ENCODE results near the gene AKAIN1.

DNA sequence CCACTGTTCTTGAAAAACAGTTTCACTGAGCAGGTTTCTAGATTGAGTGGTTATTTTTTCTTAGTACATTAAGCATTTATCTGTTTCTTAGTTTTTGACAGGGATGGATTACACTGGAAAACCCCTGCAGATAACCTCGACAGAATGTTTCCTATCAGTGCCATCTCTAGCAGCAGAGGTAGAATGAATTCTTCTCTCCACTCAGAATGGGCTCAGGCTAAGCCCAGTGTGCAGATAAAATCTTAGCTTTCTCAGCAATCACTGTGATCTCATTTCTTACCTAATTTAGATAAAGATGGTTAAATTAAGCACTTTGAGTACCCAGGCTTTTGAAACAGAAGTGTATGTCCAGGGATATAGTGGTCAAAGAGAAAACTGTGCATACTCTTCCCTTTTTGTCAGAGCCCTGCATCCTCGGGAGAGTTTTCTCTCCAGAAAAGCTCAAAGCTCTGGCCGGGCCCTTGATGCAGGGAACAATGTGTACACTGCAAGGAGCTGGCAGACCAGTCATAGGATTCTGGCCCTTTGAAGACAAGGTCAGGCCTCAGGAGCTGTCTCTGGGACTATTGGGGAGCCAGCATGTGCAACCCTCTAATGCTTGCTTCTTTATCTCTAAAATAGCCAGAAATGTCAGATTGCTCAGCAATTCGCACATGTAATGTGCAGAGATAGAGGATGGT is 10.6 kb upstream of the AKAIN1 start:
- TF ChIP-seq SP1 (IDR thresholded peaks at IDR 0.05; ENCODE audit: low read depth, low read length) (no peak), ZNF274 (IDR thresholded peaks at IDR 0.05; ENCODE audit: insufficient read depth, insufficient read length) (no peak), EZH2 (IDR thresholded peaks at IDR 0.05; ENCODE audit: borderline replicate concordance, control insufficient read depth, low read depth, low read length) (no peak), PAX8 (IDR thresholded peaks at IDR 0.05) (no peak), BACH1 (IDR thresholded peaks at IDR 0.05; ENCODE audit: borderline replicate concordance) (no peak), NFYB (IDR thresholded peaks at IDR 0.05; ENCODE audit: insufficient read depth, low read depth, low read length) (no peak), POLR2AphosphoS5 (IDR thresholded peaks at IDR 0.05; ENCODE audit: low read length) (no peak)
- TF ChIP-seq, protein P1, sequence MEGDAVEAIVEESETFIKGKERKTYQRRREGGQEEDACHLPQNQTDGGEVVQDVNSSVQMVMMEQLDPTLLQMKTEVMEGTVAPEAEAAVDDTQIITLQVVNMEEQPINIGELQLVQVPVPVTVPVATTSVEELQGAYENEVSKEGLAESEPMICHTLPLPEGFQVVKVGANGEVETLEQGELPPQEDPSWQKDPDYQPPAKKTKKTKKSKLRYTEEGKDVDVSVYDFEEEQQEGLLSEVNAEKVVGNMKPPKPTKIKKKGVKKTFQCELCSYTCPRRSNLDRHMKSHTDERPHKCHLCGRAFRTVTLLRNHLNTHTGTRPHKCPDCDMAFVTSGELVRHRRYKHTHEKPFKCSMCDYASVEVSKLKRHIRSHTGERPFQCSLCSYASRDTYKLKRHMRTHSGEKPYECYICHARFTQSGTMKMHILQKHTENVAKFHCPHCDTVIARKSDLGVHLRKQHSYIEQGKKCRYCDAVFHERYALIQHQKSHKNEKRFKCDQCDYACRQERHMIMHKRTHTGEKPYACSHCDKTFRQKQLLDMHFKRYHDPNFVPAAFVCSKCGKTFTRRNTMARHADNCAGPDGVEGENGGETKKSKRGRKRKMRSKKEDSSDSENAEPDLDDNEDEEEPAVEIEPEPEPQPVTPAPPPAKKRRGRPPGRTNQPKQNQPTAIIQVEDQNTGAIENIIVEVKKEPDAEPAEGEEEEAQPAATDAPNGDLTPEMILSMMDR (IDR thresholded peaks at IDR 0.05 in 2 of 3, conservative IDR thresholded peaks at IDR 0.05 in 1 of 3; ENCODE audit: control insufficient read depth in 2 of 3, extremely low read depth in 1 of 3, insufficient read depth in 1 of 3, low read depth in 3 of 3, low read length in 3 of 3) = no peak
- TF ChIP-seq, protein P2, sequence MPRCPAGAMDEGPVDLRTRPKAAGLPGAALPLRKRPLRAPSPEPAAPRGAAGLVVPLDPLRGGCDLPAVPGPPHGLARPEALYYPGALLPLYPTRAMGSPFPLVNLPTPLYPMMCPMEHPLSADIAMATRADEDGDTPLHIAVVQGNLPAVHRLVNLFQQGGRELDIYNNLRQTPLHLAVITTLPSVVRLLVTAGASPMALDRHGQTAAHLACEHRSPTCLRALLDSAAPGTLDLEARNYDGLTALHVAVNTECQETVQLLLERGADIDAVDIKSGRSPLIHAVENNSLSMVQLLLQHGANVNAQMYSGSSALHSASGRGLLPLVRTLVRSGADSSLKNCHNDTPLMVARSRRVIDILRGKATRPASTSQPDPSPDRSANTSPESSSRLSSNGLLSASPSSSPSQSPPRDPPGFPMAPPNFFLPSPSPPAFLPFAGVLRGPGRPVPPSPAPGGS (IDR thresholded peaks at IDR 0.05; ENCODE audit: borderline replicate concordance, insufficient read depth, low read depth, low read length, poor library complexity, severe bottlenecking) = no peak
- TF ChIP-seq, protein P3, sequence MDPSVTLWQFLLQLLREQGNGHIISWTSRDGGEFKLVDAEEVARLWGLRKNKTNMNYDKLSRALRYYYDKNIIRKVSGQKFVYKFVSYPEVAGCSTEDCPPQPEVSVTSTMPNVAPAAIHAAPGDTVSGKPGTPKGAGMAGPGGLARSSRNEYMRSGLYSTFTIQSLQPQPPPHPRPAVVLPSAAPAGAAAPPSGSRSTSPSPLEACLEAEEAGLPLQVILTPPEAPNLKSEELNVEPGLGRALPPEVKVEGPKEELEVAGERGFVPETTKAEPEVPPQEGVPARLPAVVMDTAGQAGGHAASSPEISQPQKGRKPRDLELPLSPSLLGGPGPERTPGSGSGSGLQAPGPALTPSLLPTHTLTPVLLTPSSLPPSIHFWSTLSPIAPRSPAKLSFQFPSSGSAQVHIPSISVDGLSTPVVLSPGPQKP (IDR thresholded peaks at IDR 0.05; ENCODE audit: low read depth, low read length) = no peak

All from GM12878 (cell line).